Measurements from ENCODE around the gene BIN1. TPM values are rescaled to one million over a fixed set of nuclear protein-coding genes. Genes with fewer than 3 reads are reported as not detected.

Gene BIN1
- total RNA-seq, 2 donors from 2014 or later, result 41.7 to 45.9 TPM

GRCh38 chr2:127072970-127073369 lies 34.0 kb downstream of the BIN1 start:
- no peaks in the 10 kb centered on the region for H3K9me3 Mint-ChIP-seq
- no peak overlapping the region for H3K4me3 Mint-ChIP-seq

GRCh38 chr2:127072396-127072795 lies 34.6 kb downstream of the BIN1 start:
- Histone ChIP-seq H3K4me1 (ENCODE audit: control insufficient read depth, insufficient read depth, low read length) (no peaks in the 10 kb centered on the region), H3K27me3 (ENCODE audit: control insufficient read depth, insufficient read depth, low read length, poor library complexity, severe bottlenecking) (no peaks in the 10 kb centered on the region), H3K9me3 (ENCODE audit: control insufficient read depth, low read length) (no peaks in the 10 kb centered on the region), H3K27ac (ENCODE audit: low read depth, low read length) (no peak overlapping the region), H3K4me3 (ENCODE audit: low read length) (no peak overlapping the region), H3K9ac (ENCODE audit: extremely low read depth, low read length, poor library complexity, severe bottlenecking) (no peak overlapping the region), H3K36me3 (ENCODE audit: control insufficient read depth, insufficient read depth, low read length) (no peaks in the 10 kb centered on the region)
- peaks cover 4% of the 10 kb centered on the region for H3K27me3 Mint-ChIP-seq (ENCODE audit: insufficient read depth)
- DNase-seq, result no peak
- TF ChIP-seq CTCF (conservative IDR thresholded peaks at IDR 0.05), result peak; percentile 30
- WGBS, 2 experiments (ENCODE audit: insufficient coverage in 1 of 2, insufficient read length in 1 of 2), result 60 to 84% methylated on average over 3 to 9 of the region's 9 CpGs
- no peak overlapping the region for H3K4me3 Mint-ChIP-seq
- peak overlapping the region; percentile 3 for H3K27ac Mint-ChIP-seq
- peaks cover 4% of the 10 kb centered on the region for H3K36me3 Mint-ChIP-seq (ENCODE audit: low read depth)
- H3K9me3 Mint-ChIP-seq, result no peaks in the 10 kb centered on the region
- H3K4me1 Mint-ChIP-seq, result peaks cover 5% of the 10 kb centered on the region

More at GRCh38 chr2:127072970-127073369, 34.0 kb downstream of the BIN1 start:
- Histone ChIP-seq H3K4me3 (ENCODE audit: low read length) (no peak overlapping the region), H3K27ac (ENCODE audit: low read depth, low read length) (no peak overlapping the region), H3K4me1 (ENCODE audit: control insufficient read depth, insufficient read depth, low read length) (no peaks in the 10 kb centered on the region), H3K27me3 (ENCODE audit: control insufficient read depth, insufficient read depth, low read length, poor library complexity, severe bottlenecking) (no peaks in the 10 kb centered on the region), H3K9me3 (ENCODE audit: control insufficient read depth, low read length) (no peaks in the 10 kb centered on the region), H3K36me3 (ENCODE audit: control insufficient read depth, insufficient read depth, low read length) (no peaks in the 10 kb centered on the region), H3K9ac (ENCODE audit: extremely low read depth, low read length, poor library complexity, severe bottlenecking) (no peak overlapping the region)
- no peak for DNase-seq
- Mint-ChIP-seq H3K27me3 (ENCODE audit: insufficient read depth) (no peaks in the 10 kb centered on the region), H3K27ac (no peak overlapping the region), H3K4me1 (peaks cover 2% of the 10 kb centered on the region), H3K36me3 (ENCODE audit: low read depth) (no peaks in the 10 kb centered on the region)
- 84 to 87% methylated on average over 14 to 15 of the region's 15 CpGs for WGBS, 2 experiments (ENCODE audit: insufficient coverage in 1 of 2, insufficient read length in 1 of 2)
- no peak for TF ChIP-seq CTCF (conservative IDR thresholded peaks at IDR 0.05)

- no peak for TF ChIP-seq CTCF (conservative IDR thresholded peaks at IDR 0.05)
- H3K36me3 Mint-ChIP-seq (ENCODE audit: low read depth), result peaks cover 4% of the 10 kb centered on the region
- Histone ChIP-seq H3K9ac (ENCODE audit: extremely low read depth, low read length, poor library complexity, severe bottlenecking) (no peak overlapping the region), H3K27me3 (ENCODE audit: control insufficient read depth, insufficient read depth, low read length, poor library complexity, severe bottlenecking) (no peaks in the 10 kb centered on the region), H3K27ac (ENCODE audit: low read depth, low read length) (no peak overlapping the region), H3K9me3 (ENCODE audit: control insufficient read depth, low read length) (no peaks in the 10 kb centered on the region), H3K4me3 (ENCODE audit: low read length) (no peak overlapping the region), H3K4me1 (ENCODE audit: control insufficient read depth, insufficient read depth, low read length) (no peaks in the 10 kb centered on the region), H3K36me3 (ENCODE audit: control insufficient read depth, insufficient read depth, low read length) (no peaks in the 10 kb centered on the region)
- H3K27ac Mint-ChIP-seq, result peak overlapping the region; percentile 3
- peaks cover 5% of the 10 kb centered on the region for H3K4me1 Mint-ChIP-seq
- no peak for DNase-seq
- no peak overlapping the region for H3K4me3 Mint-ChIP-seq
- H3K9me3 Mint-ChIP-seq, result no peaks in the 10 kb centered on the region
- H3K27me3 Mint-ChIP-seq (ENCODE audit: insufficient read depth), result peaks cover 4% of the 10 kb centered on the region
- 92 to 98% methylated on average over 7 to 9 of the region's 9 CpGs for WGBS, 2 experiments (ENCODE audit: insufficient coverage in 1 of 2, insufficient read length in 1 of 2)
Measured at GRCh38 chr2:127071901-127072328, 35.0 kb downstream of the BIN1 start.

Measured in endodermal cell (in vitro differentiated cells).